ENCODE measurements around the gene PKP4.

The PKP4 gene

DNA sequence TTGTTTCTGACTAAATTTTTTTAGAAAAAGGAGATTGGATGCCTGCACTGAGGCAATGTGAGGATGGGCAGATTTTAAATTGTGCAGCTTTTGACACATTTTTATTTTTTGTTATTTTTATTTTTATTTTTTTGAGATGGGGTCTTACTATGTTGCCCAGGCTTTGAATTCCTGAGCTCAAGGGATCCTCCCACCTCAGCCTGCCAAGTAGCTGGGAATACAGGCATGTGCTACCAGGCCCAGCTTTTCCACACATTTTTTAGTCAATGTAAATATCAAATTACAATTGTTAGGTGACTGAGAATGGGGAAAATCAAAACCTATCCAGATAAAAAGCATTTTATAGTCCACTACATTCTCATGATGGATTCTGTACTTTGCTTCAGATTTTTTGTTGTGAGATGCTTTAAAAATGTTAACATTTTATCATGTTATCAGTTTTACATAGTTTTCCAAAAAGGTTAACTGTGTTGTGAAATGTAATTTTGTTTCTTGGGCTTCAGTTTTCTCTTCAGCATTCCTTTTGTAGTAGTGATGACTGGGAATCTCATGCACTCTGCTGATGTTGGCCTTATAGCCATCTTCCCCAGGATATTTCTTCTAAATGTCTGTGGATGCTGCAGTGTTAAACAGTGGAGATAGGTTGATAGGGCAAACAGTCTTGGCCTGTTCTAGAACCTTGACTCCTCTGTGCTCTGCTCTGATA lies 41.4 kb downstream of the PKP4 start:
- no peak overlapping the region for H3K4me3 ChIP-seq (ENCODE audit: insufficient read depth, low read depth, low read length, poor library complexity, severe bottlenecking)
- no peak for DNase-seq
- no peak overlapping the region for H3K27ac ChIP-seq (ENCODE audit: insufficient read depth, low read length, poor library complexity, severe bottlenecking)
- H3K9me3 ChIP-seq (ENCODE audit: control insufficient read depth, low read length), result no peaks in the 10 kb centered on the region
- no peaks in the 10 kb centered on the region for H3K27me3 ChIP-seq (replicated peaks; ENCODE audit: control insufficient read depth, insufficient read depth, low read length, poor library complexity, severe bottlenecking)
- H3K4me1 ChIP-seq (ENCODE audit: control insufficient read depth, insufficient read depth, low read length, poor library complexity, severe bottlenecking), result no peaks in the 10 kb centered on the region
- H3K36me3 ChIP-seq (ENCODE audit: control insufficient read depth, insufficient read depth, low read length), result no peaks in the 10 kb centered on the region

DNA sequence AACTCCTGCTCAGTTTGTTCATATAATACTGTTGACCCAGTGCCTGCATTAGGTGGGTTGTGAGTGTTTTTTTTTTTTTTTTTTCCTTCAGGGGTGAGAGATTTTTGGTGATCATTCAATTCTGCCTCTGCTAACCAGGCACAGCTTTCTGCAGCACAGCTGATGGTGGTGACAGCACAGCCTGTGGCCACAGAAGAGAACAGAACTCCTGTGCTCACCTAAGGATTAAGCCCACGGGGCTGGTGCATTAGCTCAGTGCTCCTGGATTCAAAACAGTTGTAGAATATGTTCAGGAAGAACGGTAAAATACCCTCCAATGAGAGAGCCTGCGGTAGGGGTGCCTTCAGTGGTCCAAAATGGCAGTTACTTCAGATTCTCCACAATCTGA lies 42.0 kb downstream of the PKP4 start:
- Histone ChIP-seq H3K27ac (ENCODE audit: insufficient read depth, low read length, poor library complexity, severe bottlenecking) (no peak overlapping the region), H3K4me1 (ENCODE audit: control insufficient read depth, insufficient read depth, low read length, poor library complexity, severe bottlenecking) (no peaks in the 10 kb centered on the region), H3K36me3 (ENCODE audit: control insufficient read depth, insufficient read depth, low read length) (no peaks in the 10 kb centered on the region), H3K27me3 (replicated peaks; ENCODE audit: control insufficient read depth, insufficient read depth, low read length, poor library complexity, severe bottlenecking) (no peaks in the 10 kb centered on the region), H3K4me3 (ENCODE audit: insufficient read depth, low read depth, low read length, poor library complexity, severe bottlenecking) (no peak overlapping the region), H3K9me3 (ENCODE audit: control insufficient read depth, low read length) (no peaks in the 10 kb centered on the region)
- DNase-seq, result no peak

GRCh38 chr2:158499383-158499782 lies 42.6 kb downstream of the PKP4 start:
- H3K36me3 ChIP-seq (ENCODE audit: control insufficient read depth, insufficient read depth, low read length), result no peaks in the 10 kb centered on the region
- H3K9me3 ChIP-seq (ENCODE audit: control insufficient read depth, low read length), result no peaks in the 10 kb centered on the region
- no peak for DNase-seq
- no peak overlapping the region for H3K4me3 ChIP-seq (ENCODE audit: insufficient read depth, low read depth, low read length, poor library complexity, severe bottlenecking)
- no peaks in the 10 kb centered on the region for H3K4me1 ChIP-seq (ENCODE audit: control insufficient read depth, insufficient read depth, low read length, poor library complexity, severe bottlenecking)
- H3K27me3 ChIP-seq (replicated peaks; ENCODE audit: control insufficient read depth, insufficient read depth, low read length, poor library complexity, severe bottlenecking), result no peaks in the 10 kb centered on the region
- H3K27ac ChIP-seq (ENCODE audit: insufficient read depth, low read length, poor library complexity, severe bottlenecking), result no peak overlapping the region

DNA sequence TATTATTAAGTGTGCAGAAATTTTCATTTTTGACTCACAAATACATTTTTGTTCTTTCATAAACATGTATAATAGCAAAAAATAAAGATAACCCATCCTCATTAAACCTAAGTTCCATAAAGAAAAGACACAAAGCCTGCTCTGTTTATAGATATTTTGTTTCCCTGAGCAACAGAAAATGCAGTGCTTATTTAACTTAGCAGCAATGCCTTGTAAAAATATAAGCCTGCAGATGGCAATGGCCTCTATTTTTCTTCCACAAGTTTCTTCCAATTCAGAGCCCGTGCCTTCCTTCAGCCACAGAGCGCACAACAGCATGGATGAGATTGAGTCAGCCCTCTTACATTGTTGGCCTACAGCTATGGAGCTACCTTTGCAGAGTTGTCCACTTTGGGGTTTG lies 43.6 kb downstream of the PKP4 start:
- Histone ChIP-seq H3K4me3 (ENCODE audit: insufficient read depth, low read depth, low read length, poor library complexity, severe bottlenecking) (no peak overlapping the region), H3K36me3 (ENCODE audit: control insufficient read depth, insufficient read depth, low read length) (no peaks in the 10 kb centered on the region), H3K27ac (ENCODE audit: insufficient read depth, low read length, poor library complexity, severe bottlenecking) (no peak overlapping the region), H3K27me3 (replicated peaks; ENCODE audit: control insufficient read depth, insufficient read depth, low read length, poor library complexity, severe bottlenecking) (no peaks in the 10 kb centered on the region), H3K9me3 (ENCODE audit: control insufficient read depth, low read length) (no peaks in the 10 kb centered on the region), H3K4me1 (ENCODE audit: control insufficient read depth, insufficient read depth, low read length, poor library complexity, severe bottlenecking) (no peaks in the 10 kb centered on the region)
- DNase-seq, result no peak

DNA sequence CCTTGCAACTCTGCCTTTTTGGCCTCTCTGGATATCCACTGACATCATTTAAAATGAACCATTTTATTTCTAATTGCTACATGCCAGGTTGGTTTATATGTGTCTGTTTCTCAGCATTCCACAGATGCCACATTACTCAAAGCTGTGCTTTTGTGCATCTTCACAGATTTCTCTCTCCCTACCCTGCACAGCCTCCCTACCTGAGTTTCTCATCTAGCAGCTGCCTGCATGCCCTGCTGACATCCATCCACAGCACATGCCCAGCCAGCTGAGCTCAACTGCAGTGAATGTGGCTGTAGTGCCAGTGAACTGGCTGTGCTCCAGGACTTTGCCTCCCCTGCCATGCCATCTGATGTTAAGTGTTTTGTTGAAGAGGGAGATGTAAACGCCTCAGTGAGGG lies 44.5 kb downstream of the PKP4 start:
- Histone ChIP-seq H3K9me3 (ENCODE audit: control insufficient read depth, low read length) (no peaks in the 10 kb centered on the region), H3K4me3 (ENCODE audit: insufficient read depth, low read depth, low read length, poor library complexity, severe bottlenecking) (no peak overlapping the region), H3K4me1 (ENCODE audit: control insufficient read depth, insufficient read depth, low read length, poor library complexity, severe bottlenecking) (no peaks in the 10 kb centered on the region), H3K27me3 (replicated peaks; ENCODE audit: control insufficient read depth, insufficient read depth, low read length, poor library complexity, severe bottlenecking) (no peaks in the 10 kb centered on the region), H3K36me3 (ENCODE audit: control insufficient read depth, insufficient read depth, low read length) (no peaks in the 10 kb centered on the region), H3K27ac (ENCODE audit: insufficient read depth, low read length, poor library complexity, severe bottlenecking) (no peak overlapping the region)
- no peak for DNase-seq

- H3K27ac ChIP-seq (ENCODE audit: insufficient read depth, low read length, poor library complexity, severe bottlenecking), result no peak overlapping the region
- no peak overlapping the region for H3K4me3 ChIP-seq (ENCODE audit: insufficient read depth, low read depth, low read length, poor library complexity, severe bottlenecking)
- no peaks in the 10 kb centered on the region for H3K36me3 ChIP-seq (ENCODE audit: control insufficient read depth, insufficient read depth, low read length)
- no peak for DNase-seq
- no peaks in the 10 kb centered on the region for H3K4me1 ChIP-seq (ENCODE audit: control insufficient read depth, insufficient read depth, low read length, poor library complexity, severe bottlenecking)
- no peaks in the 10 kb centered on the region for H3K27me3 ChIP-seq (replicated peaks; ENCODE audit: control insufficient read depth, insufficient read depth, low read length, poor library complexity, severe bottlenecking)
- H3K9me3 ChIP-seq (ENCODE audit: control insufficient read depth, low read length), result no peaks in the 10 kb centered on the region
Measured at GRCh38 chr2:158502974-158503373, 46.2 kb downstream of the PKP4 start.

GRCh38 chr2:158504088-158504487 lies 47.3 kb downstream of the PKP4 start:
- Histone ChIP-seq H3K36me3 (ENCODE audit: control insufficient read depth, insufficient read depth, low read length) (no peaks in the 10 kb centered on the region), H3K9me3 (ENCODE audit: control insufficient read depth, low read length) (no peaks in the 10 kb centered on the region), H3K27me3 (replicated peaks; ENCODE audit: control insufficient read depth, insufficient read depth, low read length, poor library complexity, severe bottlenecking) (no peaks in the 10 kb centered on the region), H3K4me1 (ENCODE audit: control insufficient read depth, insufficient read depth, low read length, poor library complexity, severe bottlenecking) (no peaks in the 10 kb centered on the region), H3K4me3 (ENCODE audit: insufficient read depth, low read depth, low read length, poor library complexity, severe bottlenecking) (no peak overlapping the region), H3K27ac (ENCODE audit: insufficient read depth, low read length, poor library complexity, severe bottlenecking) (no peak overlapping the region)
- DNase-seq, result no peak

GRCh38 chr2:158505448-158505934 lies 48.7 kb downstream of the PKP4 start:
- H3K4me3 ChIP-seq (ENCODE audit: insufficient read depth, low read depth, low read length, poor library complexity, severe bottlenecking), result no peak overlapping the region
- H3K36me3 ChIP-seq (ENCODE audit: control insufficient read depth, insufficient read depth, low read length), result no peaks in the 10 kb centered on the region
- H3K27me3 ChIP-seq (replicated peaks; ENCODE audit: control insufficient read depth, insufficient read depth, low read length, poor library complexity, severe bottlenecking), result no peaks in the 10 kb centered on the region
- H3K9me3 ChIP-seq (ENCODE audit: control insufficient read depth, low read length), result no peaks in the 10 kb centered on the region
- no peaks in the 10 kb centered on the region for H3K4me1 ChIP-seq (ENCODE audit: control insufficient read depth, insufficient read depth, low read length, poor library complexity, severe bottlenecking)
- DNase-seq, result no peak
- H3K27ac ChIP-seq (ENCODE audit: insufficient read depth, low read length, poor library complexity, severe bottlenecking), result no peak overlapping the region

GRCh38 chr2:158507141-158507540 lies 50.4 kb downstream of the PKP4 start:
- H3K27ac ChIP-seq (ENCODE audit: insufficient read depth, low read length, poor library complexity, severe bottlenecking), result no peak overlapping the region
- DNase-seq, result no peak
- no peaks in the 10 kb centered on the region for H3K4me1 ChIP-seq (ENCODE audit: control insufficient read depth, insufficient read depth, low read length, poor library complexity, severe bottlenecking)

GRCh38 chr2:158507679-158508078 lies 50.9 kb downstream of the PKP4 start:
- no peak for DNase-seq
- H3K36me3 ChIP-seq (ENCODE audit: control insufficient read depth, insufficient read depth, low read length), result no peaks in the 10 kb centered on the region
- H3K4me1 ChIP-seq (ENCODE audit: control insufficient read depth, insufficient read depth, low read length, poor library complexity, severe bottlenecking), result no peaks in the 10 kb centered on the region
- H3K9me3 ChIP-seq (ENCODE audit: control insufficient read depth, low read length), result no peaks in the 10 kb centered on the region
- H3K27me3 ChIP-seq (replicated peaks; ENCODE audit: control insufficient read depth, insufficient read depth, low read length, poor library complexity, severe bottlenecking), result no peaks in the 10 kb centered on the region
- no peak overlapping the region for H3K4me3 ChIP-seq (ENCODE audit: insufficient read depth, low read depth, low read length, poor library complexity, severe bottlenecking)
- H3K27ac ChIP-seq (ENCODE audit: insufficient read depth, low read length, poor library complexity, severe bottlenecking), result no peak overlapping the region

More at GRCh38 chr2:158507141-158507540, 50.4 kb downstream of the PKP4 start:
- Histone ChIP-seq H3K36me3 (ENCODE audit: control insufficient read depth, insufficient read depth, low read length) (no peaks in the 10 kb centered on the region), H3K4me3 (ENCODE audit: insufficient read depth, low read depth, low read length, poor library complexity, severe bottlenecking) (no peak overlapping the region), H3K27me3 (replicated peaks; ENCODE audit: control insufficient read depth, insufficient read depth, low read length, poor library complexity, severe bottlenecking) (no peaks in the 10 kb centered on the region), H3K9me3 (ENCODE audit: control insufficient read depth, low read length) (no peaks in the 10 kb centered on the region)

All from effector memory CD4-positive, alpha-beta T cell (primary cell).